Peyer's patch (tissue), 4 donors: ENCODE measurements around the gene EXOSC5.
"Not testable (repeated sequence)": the region's sequence is repeated elsewhere in the genome, so short reads cannot be mapped to it uniquely, and the experiment has no call there.

ENCODE experiments used
- CTCF ChIP-seq, 6 experiments: fragments of 450-650 bp in 4 of 6; fragments of 200-600 bp in 2 of 6; sonication (generic) in 1 of 6; IDR thresholded peaks; one replicate each; pipeline ENCODE4 v1.5.1; 2017 to 2019; ENCODE audit warnings: antibody characterized with exemption in 6 of 6, mild to moderate bottlenecking in 3 of 6, moderate library complexity in 1 of 6
- POLR2A ChIP-seq, 2 donors: fragments of 450-650 bp; IDR thresholded peaks; one replicate each; pipeline ENCODE4 v1.5.1; 2017; ENCODE audit warnings: antibody characterized with exemption in 2 of 2, mild to moderate bottlenecking in 2 of 2, moderate library complexity in 2 of 2

GRCh38 chr19:41346916-41347315, 50.2 kb downstream of the EXOSC5 start:
- TF ChIP-seq CTCF, POLR2A (IDR thresholded peaks at IDR 0.05): not testable (repeated sequence)
